ENCODE measurements around the gene AIF1L.

The AIF1L gene

DNA sequence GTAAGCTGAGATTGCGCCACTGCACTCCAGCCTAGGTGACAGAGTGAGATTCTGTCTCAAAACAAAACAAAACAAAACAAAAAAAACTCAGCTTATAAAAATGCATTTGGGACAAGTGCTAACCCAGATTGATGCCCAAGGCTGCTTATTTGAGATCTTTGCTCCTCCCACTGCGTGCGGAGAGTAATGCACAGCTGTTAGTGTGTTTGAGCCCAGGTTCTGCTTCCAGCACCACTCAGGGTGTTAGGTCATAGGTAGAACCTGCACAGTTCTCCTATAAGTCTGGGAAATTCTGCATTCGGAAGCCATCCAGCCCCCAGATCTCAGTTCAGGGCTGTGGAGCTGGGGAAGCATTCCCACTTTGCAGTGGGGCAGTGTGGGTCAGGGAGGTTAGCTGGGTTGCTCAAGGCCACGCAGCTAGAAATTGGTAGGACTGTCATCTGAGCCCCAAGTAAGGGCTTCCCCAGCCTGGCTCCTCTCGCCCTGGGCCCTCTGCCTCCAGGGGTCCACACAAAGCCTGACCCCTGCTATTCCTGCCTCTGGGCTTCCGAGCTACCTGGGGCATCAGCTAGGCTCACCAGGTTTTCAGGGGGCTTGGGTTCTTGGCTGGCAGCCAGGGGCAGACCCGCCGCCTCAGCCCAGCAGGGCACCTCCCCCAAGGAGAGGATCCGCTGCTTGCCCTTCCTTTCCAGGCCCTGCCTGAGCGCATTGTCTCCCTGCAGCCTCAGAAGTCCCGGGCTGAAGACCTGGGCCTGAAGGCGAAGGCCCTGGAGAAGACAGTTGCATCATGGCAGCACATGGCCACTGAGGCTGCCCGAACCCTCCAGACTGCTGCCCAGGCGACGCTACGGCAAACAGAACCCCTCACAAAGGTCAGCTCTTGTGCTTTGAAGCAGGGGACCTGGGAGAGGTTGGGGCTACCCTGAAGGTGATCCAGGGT is 17.6 kb upstream of the AIF1L start:
- no peak for DNase-seq

DNA sequence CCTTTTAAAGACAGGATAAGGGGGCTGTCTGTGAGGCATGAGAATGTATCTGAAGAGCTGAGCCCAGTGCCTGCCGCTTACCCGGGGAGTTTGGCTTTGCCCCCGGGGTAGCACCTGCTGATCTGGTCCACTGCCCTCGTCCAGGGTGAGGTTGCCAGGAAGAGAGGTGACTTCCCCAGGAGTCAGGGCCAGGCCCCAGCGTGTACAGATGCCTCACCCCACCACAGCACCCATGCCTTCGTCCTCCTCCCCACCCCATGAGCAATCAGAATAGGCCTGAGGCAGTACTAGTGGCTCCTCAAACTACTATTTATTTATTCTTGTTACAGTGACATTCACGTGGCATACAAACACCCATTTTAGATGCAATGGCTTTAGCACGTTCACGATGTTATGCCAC is 15.7 kb upstream of the AIF1L start:
- DNase-seq, result no peak

DNA sequence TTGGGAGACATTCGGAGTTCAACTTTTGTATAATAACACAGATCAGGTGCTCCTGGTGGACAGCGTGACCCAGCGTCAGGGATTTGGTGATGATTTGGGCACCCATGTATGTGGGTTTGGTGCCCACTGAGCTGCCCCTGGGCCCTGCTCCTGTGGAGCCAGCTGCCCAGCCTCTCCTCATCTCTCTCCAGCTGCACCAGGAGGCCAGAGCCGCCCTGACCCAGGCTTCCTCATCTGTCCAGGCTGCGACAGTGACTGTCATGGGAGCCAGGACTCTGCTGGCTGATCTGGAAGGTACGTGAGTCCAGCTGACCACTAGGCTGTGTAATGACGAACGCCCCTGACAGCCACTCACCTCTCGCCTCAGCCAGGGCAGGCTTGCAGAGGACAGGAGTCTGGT is 14.5 kb upstream of the AIF1L start:
- DNase-seq, result no peak

DNA sequence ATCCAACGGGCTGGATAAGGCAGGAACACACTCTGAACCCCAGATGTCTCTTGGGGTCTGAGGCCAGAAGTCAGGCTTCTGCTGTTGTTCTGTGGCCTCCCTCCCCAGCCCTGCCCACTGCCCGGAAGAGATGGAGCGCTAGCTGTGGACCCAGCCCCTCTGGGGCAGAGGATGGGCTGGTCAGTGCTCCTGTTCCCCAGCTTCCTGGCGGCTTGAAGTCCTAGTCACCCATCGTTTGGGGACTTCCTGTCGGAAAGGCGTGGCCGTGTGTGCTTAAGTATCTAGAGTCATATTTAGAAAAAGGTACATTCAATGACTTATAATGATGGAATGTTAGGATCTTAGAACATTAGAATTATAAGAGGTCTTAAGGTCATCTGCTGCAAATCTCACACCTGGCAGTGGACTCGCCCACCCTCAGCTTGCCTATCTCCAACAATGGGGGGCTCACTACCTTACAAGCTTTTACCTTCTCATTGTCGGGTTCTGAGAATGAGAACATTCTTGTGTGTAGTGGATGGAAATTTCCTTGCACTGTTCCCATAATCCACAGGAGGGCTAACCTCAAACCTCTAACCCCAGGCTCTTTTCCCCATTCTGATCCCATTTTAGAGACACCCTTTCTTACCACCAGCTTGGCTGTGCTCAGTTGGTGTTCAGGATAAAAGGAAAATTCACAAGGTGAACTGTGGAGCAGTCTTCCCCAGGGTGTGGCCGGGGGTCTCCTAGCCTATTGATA is 13.4 kb upstream of the AIF1L start:
- no peak for DNase-seq

DNA sequence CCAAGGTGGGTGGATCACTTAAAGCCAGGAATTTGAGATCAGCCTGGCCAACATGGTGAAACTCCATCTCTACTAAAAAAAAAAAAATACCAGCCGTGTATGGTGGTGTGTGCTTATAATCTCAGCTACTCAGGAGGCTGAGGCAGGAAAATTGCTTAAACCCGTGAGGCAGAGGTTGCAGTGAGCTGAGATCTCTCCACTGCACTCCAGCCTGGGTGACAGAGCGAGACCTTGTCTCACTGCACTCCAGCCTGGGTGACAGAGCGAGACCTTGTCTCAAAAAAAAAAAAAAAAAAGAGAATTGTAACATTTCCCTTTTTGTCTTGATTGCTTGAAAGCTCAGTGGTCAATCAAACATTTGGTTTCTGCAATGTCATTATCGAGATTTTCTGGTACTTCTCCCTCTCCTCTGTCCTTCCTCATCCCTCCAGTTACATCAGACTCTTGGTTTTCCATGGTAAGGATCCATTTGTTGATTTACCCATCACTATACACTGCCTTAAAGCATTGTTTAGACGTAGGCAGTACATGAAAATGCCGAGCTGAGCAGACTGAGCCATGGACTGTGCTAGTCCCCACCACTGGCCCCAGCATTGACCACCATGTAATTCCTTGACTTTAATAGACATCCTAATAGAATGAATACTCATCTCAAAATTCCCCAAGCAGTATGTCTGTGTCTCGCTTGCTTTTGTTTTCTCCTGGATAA is 11.5 kb upstream of the AIF1L start:
- no peak for DNase-seq

DNA sequence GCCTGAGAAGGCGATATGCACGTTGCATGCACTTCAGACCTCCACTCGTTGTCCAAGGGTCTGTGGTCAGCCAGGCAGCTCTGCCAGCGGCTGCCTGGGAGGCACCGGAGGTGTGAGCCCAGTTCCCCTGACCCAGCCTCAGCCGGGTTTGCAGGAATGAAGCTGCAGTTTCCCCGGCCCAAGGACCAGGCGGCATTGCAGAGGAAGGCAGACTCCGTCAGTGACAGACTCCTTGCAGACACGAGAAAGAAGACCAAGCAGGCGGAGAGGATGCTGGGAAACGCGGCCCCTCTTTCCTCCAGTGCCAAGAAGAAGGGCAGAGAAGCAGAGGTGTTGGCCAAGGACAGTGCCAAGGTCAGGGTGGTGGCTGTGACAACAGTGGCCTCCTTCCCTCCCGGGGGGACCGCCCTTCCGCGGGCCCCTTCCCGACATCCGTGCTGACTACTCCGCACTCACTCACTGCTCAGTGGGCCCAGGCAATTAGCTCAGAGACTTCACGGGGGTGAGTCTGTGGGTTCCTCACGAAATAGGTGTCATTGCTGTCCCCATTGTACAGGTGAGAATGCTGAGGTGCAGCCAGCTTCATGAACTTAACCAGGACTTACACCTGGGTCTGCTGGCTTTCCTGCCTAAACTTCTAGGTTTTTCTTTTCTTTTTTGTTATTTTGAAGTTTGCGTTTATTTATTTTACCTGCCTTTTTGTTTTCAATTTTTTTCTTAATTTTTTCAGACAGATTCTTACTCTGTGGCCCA is 10.8 kb upstream of the AIF1L start:
- DNase-seq, result no peak

DNA sequence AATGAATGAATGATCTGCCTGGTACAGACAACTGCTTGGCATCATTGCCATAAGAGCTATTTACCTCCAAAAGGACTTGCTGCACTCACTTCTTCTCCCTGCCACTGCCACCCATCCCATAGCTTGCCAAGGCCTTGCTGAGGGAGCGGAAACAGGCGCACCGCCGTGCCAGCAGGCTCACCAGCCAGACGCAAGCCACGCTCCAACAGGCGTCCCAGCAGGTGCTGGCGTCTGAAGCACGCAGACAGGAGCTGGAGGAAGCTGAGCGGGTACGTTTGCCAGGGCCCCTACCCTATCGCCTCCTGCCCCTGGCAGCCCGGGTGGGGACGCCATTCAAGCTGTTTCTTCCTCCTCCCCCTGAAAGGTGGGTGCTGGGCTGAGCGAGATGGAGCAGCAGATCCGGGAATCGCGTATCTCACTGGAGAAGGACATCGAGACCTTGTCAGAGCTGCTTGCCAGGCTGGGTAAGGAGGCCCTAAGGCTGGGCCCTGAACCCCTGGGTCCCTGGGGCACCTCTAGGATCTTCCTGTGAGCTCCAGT is 8.9 kb upstream of the AIF1L start:
- DNase-seq, result no peak

DNA sequence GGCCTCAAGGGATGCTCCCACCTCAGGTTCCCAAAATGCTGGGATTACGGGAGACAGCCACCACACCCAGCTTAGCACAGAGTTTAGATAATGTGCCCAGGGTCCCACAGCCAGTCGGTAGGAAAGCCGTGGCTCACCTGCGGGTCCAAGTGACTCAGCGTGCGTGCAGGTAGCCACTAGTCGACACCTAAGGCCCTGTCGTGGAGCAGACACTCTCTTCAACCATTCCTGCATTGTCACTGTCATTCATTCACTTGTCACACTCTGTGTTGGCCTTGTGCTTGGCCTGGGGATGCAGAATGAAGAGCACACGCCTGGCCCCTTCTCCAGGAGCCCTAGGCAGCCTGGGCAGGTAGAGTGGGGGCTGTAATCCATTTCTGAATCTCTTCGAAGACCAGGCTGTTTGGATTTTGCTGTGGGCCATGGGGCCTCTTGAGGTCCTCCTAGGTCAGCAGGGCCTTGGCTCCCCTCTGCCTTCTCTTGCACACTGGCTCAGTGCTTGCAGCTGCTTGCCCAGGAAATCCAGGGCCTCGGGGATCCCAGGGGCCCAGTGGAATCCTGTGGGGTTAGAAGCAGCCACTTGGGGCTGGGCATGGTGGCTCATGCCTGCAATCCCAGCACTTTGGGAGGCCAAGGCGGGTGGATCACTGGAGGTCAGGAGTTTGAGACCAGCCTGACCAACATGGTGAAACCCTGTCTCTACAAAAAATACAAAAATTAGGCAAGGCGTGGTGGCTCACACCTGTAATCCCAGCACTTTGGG is 6.1 kb upstream of the AIF1L start:
- DNase-seq, result no peak

DNA sequence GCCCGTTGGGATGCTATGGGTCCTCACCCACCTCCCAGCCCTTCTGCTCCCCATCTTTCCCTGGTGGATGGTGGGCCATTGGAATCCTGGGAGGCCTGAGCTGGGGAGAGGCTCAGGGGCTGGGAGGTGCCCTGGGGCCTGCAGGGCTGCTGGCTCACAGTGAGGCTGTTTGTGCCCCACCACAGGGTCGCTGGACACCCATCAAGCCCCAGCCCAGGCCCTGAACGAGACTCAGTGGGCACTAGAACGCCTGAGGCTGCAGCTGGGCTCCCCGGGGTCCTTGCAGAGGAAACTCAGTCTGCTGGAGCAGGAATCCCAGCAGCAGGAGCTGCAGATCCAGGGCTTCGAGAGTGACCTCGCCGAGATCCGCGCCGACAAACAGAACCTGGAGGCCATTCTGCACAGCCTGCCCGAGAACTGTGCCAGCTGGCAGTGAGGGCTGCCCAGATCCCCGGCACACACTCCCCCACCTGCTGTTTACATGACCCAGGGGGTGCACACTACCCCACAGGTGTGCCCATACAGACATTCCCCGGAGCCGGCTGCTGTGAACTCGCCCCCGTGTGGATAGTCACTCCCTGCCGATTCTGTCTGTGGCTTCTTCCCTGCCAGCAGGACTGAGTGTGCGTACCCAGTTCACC is 4.9 kb upstream of the AIF1L start:
- no peak for DNase-seq

DNA sequence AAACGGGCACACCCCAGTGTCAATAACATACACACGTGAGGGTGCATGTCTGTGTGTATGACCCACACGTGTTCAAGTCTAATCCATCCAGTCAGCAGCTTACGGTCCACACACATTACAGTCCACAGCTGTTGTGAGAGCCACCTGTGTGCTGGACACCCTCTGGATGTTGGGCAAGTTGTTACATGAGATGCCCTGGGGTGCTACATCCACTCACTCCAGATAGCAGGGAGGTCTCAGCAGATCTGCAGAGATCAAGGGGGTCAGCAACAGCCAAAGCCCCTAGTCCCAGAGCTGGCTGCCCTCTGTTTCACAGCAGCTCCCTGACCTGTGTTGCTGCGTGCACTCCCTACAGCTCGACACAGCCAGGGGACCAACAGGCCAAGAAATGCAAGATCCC is 4.3 kb upstream of the AIF1L start:
- no peak for DNase-seq

DNA sequence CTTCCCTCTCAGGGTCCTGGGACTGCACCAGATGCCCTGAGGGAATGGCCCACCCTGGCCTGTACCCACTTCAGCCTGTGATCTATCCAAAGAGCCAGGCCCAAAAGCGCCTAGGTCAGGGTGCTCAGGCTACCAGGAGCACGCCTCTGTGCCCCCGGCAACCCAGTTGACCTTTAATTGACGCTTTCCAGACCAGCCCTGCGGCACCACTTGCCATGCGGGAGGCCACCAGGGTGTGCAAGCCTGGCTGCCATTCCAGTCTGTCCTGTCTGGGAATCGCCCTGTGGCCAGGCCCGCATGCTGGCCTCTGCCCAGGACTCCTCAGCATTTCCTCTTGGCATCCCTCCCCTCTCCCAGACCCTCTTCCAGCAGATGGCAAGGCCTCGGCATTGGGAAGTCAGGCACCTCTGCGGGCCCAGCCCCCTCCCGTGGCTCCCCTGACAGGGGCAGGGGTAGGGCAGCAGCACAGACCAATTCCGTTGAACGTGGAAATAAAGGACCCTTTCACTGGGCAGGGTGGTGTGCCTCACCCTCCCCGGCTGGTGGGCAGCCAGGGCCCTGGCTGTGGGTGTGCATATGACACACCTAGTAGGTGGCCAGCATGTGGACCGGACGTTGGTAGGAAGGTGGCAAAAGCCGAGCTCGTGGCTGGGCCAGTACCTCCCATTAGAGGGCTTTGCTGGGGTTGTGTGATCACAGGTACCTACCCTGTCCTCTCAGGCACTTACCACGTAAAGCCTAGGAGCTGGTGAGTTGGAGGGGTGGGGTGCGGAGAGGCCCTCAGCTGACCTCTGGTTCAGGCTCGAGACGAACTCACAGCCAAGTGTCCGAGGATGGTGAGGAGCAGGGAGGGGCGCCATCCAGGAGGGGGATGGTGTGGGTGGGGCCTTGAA is 3.5 kb upstream of the AIF1L start:
- no peak for DNase-seq

DNA sequence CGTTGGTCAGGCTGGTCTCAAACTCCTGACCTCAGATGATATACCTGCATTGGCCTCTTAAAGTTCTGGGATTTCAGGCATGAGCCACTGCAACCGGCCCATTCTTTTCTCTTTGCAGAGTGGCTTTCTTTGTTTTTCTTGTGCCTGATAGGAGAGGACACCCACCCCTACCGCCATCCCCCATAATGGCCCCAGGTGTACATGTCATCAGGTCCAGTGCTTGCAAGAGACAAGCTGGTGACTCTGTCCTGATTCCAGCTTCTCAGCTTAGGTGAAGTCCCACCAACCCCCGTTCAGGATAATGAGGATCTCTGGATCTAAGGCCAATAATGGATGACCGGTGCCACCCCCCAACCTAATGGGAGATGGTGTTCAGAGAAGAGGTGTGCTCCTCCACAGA is 2.3 kb upstream of the AIF1L start:
- no peak for DNase-seq

DNA sequence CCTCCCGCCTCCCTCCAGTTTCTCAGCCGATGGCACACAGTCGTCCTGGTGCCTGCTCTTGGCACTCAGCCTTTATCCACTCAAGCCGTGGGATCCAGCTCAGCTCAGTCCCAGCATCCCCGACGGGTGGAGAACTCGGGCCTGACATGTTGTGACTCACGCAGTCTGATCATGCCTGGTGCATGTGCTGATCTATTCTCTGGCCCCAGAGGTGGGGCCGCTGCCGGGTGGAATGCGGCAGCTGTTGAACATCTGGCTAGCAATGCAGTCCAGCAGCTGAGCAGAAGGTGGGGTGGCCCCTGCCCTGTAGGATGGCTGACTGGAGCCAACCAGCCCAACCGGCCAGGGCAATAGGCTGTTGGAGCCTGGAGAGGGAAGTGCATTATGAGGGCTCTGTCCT is 1.7 kb upstream of the AIF1L start:
- no peak for DNase-seq

DNA sequence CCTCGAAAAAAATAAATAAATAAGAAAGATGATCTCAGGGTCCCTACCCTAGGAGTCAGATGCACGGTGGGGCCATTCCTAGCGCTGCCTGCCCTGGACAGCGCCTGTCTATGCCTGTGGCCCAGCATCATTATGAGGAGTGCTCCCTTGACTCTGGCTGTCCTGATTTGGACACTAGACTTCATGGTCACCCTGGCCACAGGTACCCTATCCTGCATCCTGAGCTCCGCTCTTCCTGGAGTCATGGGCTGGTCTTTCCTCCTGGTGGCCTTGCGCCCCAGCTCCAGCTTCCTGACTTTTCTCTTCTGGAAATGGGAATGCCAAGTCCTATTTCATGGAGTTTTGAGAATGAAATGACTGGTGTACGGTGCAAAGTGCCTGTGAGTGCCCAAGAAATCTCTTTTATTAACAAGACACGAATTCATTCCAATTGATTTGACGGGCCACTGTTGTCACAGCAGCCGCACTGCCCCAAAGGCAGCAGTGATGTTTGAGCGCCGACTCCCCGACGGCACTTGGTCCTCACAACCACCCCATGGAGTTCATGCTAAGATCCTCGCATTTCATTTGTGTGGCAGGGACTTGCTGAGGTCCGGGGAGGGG is 564 bp upstream of the AIF1L start:
- DNase-seq, result no peak

DNA sequence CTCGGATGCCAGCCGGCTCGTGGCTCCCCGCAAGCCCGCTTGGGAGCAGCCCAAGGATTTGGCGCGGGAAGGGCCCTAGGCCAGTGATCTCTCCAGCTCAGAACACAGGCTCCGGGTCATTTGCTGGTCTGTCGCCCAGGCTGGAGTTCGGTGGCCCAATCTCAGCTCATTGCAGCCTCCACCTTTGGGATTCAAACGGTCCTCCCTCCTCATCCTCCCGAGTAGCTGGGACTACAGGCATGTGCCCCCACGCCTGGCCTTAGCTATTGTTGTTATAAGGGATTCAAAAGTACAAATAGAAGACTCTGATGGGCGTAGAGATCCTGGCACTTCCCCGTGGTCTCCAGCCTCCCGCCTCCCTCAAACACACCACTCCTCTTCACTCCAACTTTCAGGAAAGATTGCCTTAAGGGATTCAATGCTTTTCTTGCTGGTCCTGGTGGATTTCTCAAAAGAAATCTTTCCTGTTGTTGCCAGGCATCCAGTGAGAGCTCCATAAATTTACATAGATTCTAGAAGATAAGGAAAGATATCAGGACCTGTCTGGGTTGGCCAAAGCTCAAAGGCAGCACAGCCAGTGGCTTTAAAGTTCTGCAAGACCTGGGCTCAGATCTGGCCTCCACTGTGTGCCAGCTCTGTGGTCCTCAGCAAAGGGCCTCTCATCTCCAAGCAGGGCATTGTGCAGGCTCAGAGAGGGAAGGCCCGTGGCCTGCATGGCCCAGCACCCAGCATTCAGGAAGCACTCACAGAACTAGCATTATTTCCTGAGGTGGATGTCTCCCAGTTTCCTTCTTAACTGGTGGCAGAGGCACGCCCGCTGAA is 1.0 kb downstream of the AIF1L start:
- DNase-seq, result no peak

DNA sequence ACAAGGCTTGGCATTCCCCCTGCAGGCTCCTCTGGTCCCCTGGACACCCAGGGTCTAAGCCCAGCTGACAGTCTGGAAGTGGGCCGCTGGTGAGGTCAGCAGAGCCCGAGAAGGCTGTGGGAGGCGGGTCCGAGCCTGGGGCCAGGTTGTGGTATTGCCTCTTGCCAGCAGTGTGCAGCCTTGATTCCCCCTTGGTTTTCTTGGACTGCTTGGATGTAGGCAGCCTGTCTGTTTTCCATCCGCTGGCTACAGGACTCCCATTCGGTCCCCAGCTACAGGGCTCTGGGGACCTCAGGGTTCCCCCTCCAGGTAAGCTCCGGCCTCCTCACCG is 1.6 kb downstream of the AIF1L start:
- no peak for DNase-seq

DNA sequence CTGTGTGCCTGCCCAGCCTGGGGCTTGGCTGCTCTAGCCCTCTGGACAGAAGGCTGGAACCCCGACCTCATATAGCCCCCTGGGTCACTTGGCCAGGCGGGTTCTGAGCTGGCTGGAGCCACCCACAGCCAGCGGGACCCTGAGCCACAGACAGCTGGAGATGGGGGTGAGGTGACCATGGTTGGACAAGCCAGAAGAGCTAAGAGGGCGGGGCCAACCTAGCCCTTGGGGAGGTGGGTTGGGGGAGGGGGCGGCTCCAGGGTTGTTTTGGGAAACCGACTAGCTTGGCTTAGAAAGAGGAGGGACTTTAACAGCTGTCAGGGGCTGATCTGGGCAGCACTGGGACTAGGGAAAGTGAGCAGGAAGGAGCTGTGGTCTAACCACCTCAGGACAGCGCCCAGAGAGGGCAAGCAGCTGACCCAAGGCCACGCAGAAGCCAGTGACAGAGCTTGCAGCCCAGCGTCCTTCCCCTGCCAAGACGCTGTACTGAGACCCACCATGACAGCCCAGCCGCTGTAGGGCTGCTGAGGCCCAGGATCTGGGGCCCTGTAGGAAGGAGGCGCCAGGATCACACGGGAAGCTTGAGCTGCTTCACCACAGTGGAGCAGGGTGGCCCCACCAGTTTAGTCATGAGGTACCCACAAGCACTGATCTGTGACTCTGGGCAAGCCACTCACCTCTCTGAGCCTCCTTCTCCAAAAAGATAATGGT is 2.2 kb downstream of the AIF1L start:
- no peak for DNase-seq

DNA sequence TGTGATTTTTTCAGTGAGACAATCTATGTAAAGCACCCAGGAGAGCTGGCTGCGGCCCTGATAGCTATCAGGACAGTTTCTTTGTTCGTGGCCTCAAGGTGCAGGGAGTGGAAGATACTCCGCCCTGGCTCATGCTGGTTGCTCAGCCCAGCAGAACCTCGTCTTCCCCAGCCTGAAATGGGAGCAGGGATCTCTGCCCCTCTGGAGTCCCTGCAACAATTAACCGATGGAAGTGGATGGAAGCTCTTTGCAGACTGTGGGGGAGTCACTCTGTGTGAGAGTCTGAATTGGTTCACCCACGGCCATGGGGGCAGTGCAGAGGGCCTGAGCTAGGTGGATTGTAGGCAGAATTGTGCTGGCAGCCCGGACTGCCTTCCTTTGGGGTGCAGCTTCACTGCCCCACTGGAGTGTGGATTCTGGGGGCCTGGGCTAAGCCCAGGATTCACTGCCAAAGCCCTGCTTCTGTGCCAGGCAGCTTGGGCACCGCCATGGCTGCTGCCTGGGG is 2.8 kb downstream of the AIF1L start:
- no peak for DNase-seq

Data from CD4-positive, alpha-beta T cell treated with Interleukin-21 for 1 hour (primary cell).